GM12801 (cell line): ENCODE results near the gene OLA1.

Source experiments
- TF ChIP-seq, protein P1 (sequence below): IDR thresholded peaks from one replicate; pipeline ENCODE4 v1.5.1; 2011; ENCODE audit warnings: control low read depth; ENCODE audit not compliant: insufficient read length; ENCODE audit errors: extremely low read depth

The OLA1 gene

DNA sequence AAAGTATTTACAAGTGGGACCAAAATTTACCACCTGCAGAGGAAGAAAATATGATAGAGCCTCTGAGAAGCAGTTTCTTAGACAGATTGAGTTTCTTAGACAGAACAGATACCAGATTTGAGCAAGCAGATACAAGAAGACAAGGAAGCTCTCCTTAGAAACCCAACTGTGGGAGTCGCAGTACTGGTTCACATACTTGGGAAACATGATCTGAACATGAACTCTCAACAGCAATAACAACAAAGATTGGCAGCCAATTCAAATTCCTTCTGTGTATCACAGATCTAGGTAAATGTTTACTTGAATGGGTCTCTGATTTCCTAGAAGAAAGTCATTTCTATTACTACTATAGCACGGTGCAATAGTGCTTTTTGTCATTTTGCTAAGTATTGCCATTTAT, 82.1 kb downstream of the OLA1 start:
- TF ChIP-seq, protein P1, sequence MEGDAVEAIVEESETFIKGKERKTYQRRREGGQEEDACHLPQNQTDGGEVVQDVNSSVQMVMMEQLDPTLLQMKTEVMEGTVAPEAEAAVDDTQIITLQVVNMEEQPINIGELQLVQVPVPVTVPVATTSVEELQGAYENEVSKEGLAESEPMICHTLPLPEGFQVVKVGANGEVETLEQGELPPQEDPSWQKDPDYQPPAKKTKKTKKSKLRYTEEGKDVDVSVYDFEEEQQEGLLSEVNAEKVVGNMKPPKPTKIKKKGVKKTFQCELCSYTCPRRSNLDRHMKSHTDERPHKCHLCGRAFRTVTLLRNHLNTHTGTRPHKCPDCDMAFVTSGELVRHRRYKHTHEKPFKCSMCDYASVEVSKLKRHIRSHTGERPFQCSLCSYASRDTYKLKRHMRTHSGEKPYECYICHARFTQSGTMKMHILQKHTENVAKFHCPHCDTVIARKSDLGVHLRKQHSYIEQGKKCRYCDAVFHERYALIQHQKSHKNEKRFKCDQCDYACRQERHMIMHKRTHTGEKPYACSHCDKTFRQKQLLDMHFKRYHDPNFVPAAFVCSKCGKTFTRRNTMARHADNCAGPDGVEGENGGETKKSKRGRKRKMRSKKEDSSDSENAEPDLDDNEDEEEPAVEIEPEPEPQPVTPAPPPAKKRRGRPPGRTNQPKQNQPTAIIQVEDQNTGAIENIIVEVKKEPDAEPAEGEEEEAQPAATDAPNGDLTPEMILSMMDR, result no peak

DNA sequence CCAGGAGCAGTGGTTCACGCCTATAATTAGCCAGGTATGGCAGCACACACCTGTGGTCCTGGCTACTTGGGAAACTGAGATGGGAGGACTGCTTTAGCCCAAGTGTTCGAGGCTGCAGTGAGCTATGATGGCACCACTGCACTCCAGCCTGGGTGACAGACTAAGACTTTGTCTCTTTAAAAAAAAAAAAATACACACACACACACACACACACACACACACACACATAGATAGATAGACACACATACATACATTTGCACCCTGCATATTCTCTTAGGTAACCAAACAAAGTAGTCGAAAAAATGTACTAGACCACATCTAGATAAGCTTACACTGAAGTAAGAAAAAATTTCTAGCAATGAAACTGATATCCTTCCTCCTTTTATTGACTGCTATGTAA, 86.8 kb downstream of the OLA1 start:
- TF ChIP-seq, protein P1, result no peak

DNA sequence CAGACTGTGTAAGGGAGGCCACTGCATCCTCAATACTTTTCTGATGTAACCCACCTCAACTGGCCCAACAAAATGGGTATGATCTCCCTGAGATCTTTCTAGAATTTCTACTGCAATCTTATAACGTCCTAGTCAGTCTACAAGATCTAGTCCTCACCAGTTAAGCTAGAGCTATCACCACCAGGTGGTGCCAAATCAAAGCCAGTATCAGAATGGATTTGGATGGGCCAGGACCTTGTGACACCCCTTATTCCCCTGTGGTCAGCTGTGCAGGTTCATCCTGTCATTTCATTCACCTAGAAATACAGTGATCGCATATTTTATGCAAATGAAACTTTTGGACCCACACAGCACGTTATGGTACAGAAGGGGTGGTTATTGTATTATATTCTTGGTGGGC, 90.3 kb downstream of the OLA1 start:
- TF ChIP-seq, protein P1, result no peak

DNA sequence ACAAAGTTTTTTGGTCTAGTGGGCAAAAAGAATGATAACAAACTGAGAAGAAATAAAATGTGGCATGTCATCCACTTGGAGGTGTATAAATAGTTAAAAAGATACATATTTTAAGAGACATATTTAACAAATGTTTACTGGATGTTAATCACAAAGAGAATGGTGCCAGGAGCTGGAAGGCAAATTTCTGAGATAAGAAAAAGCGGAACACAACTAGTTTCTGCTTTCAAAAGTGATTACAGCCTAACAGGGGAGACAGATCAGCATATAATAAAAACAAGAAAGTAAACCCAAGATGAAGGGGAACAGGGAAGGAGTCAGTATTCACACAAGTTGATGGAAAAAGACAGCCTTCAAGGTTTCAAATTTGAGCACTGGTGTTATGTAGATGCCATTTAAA, 91.3 kb downstream of the OLA1 start:
- TF ChIP-seq, protein P1, result no peak

DNA sequence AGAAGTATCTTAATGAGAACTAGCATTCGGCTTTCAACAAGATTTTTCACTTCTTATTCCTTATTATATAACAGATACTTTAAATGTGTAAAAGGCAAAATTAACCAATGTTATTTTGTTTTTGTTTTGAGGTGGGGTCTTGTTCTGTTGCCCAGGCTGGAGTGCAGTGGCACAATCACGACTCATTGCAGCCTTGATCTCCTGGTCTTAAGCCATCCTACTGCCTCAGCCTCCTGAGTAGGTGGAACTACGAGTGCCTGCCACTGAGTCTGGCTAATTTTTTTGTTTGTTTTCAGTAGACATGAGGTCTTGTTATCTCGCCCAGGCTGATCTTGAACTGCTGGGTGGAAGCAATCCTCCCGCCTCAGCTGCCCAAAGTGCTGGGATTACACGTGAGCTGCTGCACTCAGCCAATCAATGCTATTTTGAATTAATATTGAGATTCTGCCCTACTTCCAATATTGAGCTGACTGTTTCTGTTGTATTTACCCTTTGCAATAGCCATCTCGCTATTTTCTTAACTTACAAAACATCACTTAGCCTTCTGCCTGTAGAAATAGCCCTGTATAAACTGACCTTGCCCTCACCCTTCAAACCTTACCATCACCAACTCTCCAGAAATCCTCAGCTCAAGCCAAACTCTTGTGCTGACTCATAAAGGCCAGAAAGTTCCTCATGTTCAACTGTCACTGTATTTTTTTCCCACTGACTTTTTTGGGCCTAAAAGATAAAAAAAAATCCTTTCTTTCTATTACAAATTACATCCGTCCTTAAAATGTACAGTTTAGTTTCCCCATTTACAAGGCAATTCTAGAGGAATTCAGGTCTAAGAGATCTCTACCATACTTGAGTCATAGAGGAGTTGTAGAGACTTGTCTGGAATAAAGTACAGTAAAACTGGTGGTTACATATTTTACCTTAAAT, 94.3 kb downstream of the OLA1 start:
- TF ChIP-seq, protein P1, result no peak

DNA sequence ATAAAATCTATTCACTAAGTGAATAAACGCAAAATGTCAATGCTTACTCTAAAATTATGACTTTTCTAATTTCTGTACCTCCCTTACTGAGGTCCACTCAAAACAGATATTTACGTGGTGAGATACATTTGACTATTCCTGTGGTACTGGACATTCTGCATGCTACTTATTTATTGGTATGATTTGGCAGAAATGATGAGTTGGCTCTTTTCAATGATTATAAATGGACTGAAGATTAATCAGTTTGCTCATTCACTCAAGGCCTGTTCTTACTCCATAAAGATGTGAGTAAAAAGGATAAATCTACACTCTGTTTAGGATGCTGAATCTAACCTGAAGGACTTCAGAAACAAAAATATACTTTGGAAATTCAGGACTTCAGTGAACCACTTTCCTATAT, 98.8 kb downstream of the OLA1 start:
- TF ChIP-seq, protein P1, result no peak

DNA sequence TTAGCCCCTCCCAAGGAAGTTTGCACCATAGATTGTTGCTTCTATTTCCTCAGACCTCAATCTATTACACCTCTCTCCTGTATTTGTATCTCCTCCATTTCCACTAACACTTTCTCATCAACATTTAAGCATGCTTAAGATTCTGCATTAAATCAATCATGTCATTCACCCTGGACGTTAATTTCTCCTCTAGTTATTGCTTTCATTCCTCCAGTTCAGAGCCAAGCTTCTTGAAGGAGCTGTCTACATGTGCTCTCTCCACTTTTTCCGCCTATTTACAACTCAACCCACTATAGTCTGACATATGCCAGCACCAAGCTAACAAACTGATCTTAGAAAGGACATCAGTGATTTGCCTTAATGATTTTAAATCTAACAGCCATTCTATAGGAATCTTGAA, 99.5 kb downstream of the OLA1 start:
- TF ChIP-seq, protein P1, result no peak
